Calu3 (cell line): ENCODE data around the gene SLMAP. TPM values are rescaled to one million over a fixed set of nuclear protein-coding genes. Genes with fewer than 3 reads are reported as not detected.

ENCODE experiments used
- BruUV-seq: library from RNA; stranded (reverse); fragments of 400-500 nt; replicated peaks from 2 replicates; lab custom pipeline; 2021; lab: Mats Ljungman, UMichigan
- CTCF ChIA-PET: fragments of 300-600 bp; sonication (Branson Sonifier 250); formaldehyde crosslinking; loops from one replicate; lab custom pipeline; 2022; ENCODE audit warnings: antibody characterized with exemption; lab: Charles Lee
- DNase-seq: peaks from one replicate; pipeline ENCODE4 v3.0.0; 2022
- H3K27ac Mint-ChIP-seq: one replicate; pipeline ENCODE4 v1.8.0; 2022; ENCODE audit warnings: mixed read lengths; ENCODE audit not compliant: unreplicated experiment
- H3K27me3 Mint-ChIP-seq: one replicate; pipeline ENCODE4 v1.8.0; 2022; ENCODE audit warnings: mixed read lengths; ENCODE audit not compliant: unreplicated experiment
- H3K36me3 Mint-ChIP-seq: one replicate; pipeline ENCODE4 v1.8.0; 2022; ENCODE audit warnings: mild to moderate bottlenecking, moderate library complexity, mixed read lengths; ENCODE audit not compliant: insufficient read depth, unreplicated experiment
- H3K4me1 Mint-ChIP-seq: one replicate; pipeline ENCODE4 v1.8.0; 2022; ENCODE audit warnings: mild to moderate bottlenecking, low read depth, mixed read lengths; ENCODE audit not compliant: unreplicated experiment
- H3K4me3 Mint-ChIP-seq: one replicate; pipeline ENCODE4 v1.8.0; 2022; ENCODE audit warnings: mild to moderate bottlenecking, low read depth, moderate library complexity, mixed read lengths; ENCODE audit not compliant: unreplicated experiment
- H3K9me3 Mint-ChIP-seq: one replicate; pipeline ENCODE4 v1.8.0; 2022; ENCODE audit warnings: low read depth, mixed read lengths; ENCODE audit not compliant: unreplicated experiment
- CTCF ChIP-seq: fragments of 200-600 bp; IDR thresholded peaks from one replicate; pipeline ENCODE4 v1.8.0; 2022; ENCODE audit warnings: antibody characterized with exemption; ENCODE audit not compliant: unreplicated experiment
- intact Hi-C: fragments of 100-400 bp; cut with micrococcal nuclease; formaldehyde crosslinking; loops from one replicate; pipeline ENCODE4 v1.10.0; 2022; ENCODE audit not compliant: unreplicated experiment
- total RNA-seq: library from RNA; stranded (reverse); gene quantifications from 2 replicates; pipeline ENCODE4 v1.2.3, GENCODE V29; 2022

Gene SLMAP
- total RNA-seq, 1 experiment from 2014 or later: 114 TPM

DNA sequence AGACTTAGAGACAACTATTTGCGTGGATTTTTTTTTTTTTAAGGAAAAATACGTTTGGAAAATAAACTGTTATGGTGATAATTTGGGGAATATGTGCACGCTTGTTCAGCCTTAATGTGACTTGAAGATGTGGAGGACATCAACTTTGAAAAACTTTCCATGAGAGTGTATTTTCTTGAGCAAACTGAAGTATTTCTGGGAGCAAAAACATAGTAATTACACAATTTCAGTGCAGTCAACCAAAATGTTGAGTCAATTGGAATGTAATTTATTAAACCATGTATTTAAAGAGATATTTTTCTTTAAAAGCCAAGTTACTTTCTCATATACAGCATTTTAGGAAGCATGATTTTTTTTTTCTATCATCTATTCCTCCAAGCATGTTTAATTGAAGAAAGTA is 171.8 kb downstream of the SLMAP start:
- intact Hi-C loops: no loop called here
- TF ChIP-seq CTCF: no peak
- Mint-ChIP-seq H3K9me3 (no peaks in the 10 kb centered on the region), H3K27ac (no peak overlapping the region), H3K4me1 (peaks cover 7% of the 10 kb centered on the region), H3K36me3 (peaks cover 20% of the 10 kb centered on the region), H3K4me3 (no peak overlapping the region), H3K27me3 (no peaks in the 10 kb centered on the region)
- CTCF ChIA-PET: no interaction called here
- no peak for DNase-seq
- BruUV-seq: no TSS peak

DNA sequence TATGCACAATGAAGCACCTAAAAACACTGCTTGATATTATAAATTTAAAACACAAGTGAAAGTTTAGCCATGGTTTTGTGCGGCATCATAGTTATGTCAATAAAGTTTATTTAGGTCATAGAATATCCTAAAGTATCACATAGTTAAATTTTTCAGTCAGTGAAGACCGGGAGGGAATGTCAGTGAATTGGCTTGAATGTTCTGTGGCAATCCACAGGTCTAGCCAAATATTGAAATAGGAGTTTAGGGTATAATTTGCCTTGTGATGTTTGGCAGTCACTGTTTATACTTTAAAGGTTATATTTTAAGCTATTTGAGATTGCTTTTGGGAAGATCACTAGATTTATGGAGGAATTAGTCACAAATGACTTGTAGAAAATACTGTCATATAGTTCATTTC is 172.4 kb downstream of the SLMAP start:
- CTCF ChIA-PET: no interaction called here
- H3K9me3 Mint-ChIP-seq: no peaks in the 10 kb centered on the region
- peaks cover 20% of the 10 kb centered on the region for H3K36me3 Mint-ChIP-seq

GRCh38 chr3:57929988-57930387 is 173.9 kb downstream of the SLMAP start:
- peaks cover 20% of the 10 kb centered on the region for H3K36me3 Mint-ChIP-seq
- peaks cover 7% of the 10 kb centered on the region for H3K4me1 Mint-ChIP-seq
- no TSS peak for BruUV-seq
- CTCF ChIA-PET: no interaction called here
- no peaks in the 10 kb centered on the region for H3K27me3 Mint-ChIP-seq
- no peak for TF ChIP-seq CTCF
- no peak overlapping the region for H3K4me3 Mint-ChIP-seq
- no peak overlapping the region for H3K27ac Mint-ChIP-seq
- DNase-seq: no peak
- H3K9me3 Mint-ChIP-seq: no peaks in the 10 kb centered on the region
- intact Hi-C loops: no loop called here

More for the DNA sequence above, 172.4 kb downstream of the SLMAP start:
- no peak for DNase-seq
- TF ChIP-seq CTCF: no peak
- intact Hi-C loops: no loop called here
- no TSS peak for BruUV-seq
- no peaks in the 10 kb centered on the region for H3K27me3 Mint-ChIP-seq
- peaks cover 7% of the 10 kb centered on the region for H3K4me1 Mint-ChIP-seq
- H3K27ac Mint-ChIP-seq: no peak overlapping the region
- H3K4me3 Mint-ChIP-seq: no peak overlapping the region

DNA sequence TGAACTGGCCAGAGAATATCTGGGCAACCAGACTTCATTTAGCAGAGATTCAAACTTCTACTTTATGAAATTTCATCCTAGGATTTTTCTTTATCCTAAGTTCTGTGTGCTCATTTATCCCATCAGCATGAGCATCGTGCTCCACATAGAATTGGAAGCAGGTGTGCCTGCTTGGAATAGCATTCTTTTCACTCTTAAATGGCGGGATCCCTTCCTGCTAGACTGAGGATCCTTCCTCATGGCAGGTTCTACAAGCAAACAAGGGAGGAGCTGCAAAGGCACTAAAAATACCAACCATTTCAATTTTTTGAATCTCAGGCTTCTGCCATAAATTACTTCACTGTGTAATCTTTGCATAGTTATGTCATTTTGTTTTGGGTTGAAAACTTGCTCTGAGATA is 177.5 kb downstream of the SLMAP start:
- H3K4me1 Mint-ChIP-seq: no peaks in the 10 kb centered on the region
- H3K27ac Mint-ChIP-seq: no peak overlapping the region
- intact Hi-C loops: no loop called here
- no peaks in the 10 kb centered on the region for H3K27me3 Mint-ChIP-seq
- H3K9me3 Mint-ChIP-seq: no peaks in the 10 kb centered on the region
- no peak overlapping the region for H3K4me3 Mint-ChIP-seq
- CTCF ChIA-PET: no interaction called here
- no peak for DNase-seq
- TF ChIP-seq CTCF: no peak
- no TSS peak for BruUV-seq
- peaks cover 14% of the 10 kb centered on the region for H3K36me3 Mint-ChIP-seq

DNA sequence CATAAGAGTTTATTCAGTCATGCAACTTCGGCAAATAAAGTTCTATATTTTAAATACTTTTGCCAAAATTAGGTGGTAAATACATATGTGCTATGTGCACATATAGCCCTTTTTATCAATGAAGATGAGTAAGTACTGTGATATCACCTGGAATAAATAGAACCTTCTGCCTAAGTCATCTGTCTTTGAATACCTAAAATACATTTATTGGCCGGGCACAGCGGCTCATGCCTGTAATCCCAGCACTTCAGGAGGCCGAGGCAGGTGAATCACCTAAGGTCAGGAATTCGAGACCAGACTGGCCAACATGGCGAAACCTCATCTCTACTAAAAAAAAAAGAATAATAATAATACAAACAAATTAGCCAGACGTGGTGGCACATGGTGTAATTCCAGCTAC is 178.3 kb downstream of the SLMAP start:
- CTCF ChIA-PET: no interaction called here

More for the DNA sequence above, 178.3 kb downstream of the SLMAP start:
- TF ChIP-seq CTCF: no peak
- intact Hi-C loops: no loop called here
- Mint-ChIP-seq H3K4me3 (no peak overlapping the region), H3K27ac (no peak overlapping the region), H3K4me1 (no peaks in the 10 kb centered on the region), H3K27me3 (no peaks in the 10 kb centered on the region), H3K9me3 (no peaks in the 10 kb centered on the region), H3K36me3 (peaks cover 14% of the 10 kb centered on the region)
- no peak for DNase-seq
- BruUV-seq: no TSS peak
